Activated CD4-positive, alpha-beta T cell treated with anti-CD3 and anti-CD28 coated beads, Interleukin-2, amount 50 U/mL, for 24 hours (primary cell): ENCODE results near the gene PIK3R6.
"Not testable (repeated sequence)": the region's sequence is repeated elsewhere in the genome, so short reads cannot be mapped to it uniquely, and the experiment has no call there.

Source experiments
- DNase-seq, 2 donors: peaks; one replicate each; pipeline ENCODE4 v3.0.0-alpha.2; 2020; ENCODE audit warnings: low read depth in 1 of 2, low spot score in 1 of 2

PIK3R6 gene

GRCh38 chr17:8873801-8874715, 6.6 kb upstream of the PIK3R6 start:
- DNase-seq: no peak

GRCh38 chr17:8872705-8873435, 5.4 kb upstream of the PIK3R6 start:
- no peak for DNase-seq

- no peak for DNase-seq
Measured at GRCh38 chr17:8872036-8872704, 4.7 kb upstream of the PIK3R6 start.

GRCh38 chr17:8871081-8871581, 3.7 kb upstream of the PIK3R6 start:
- DNase-seq: no peak

GRCh38 chr17:8870406-8871040, 3.0 kb upstream of the PIK3R6 start:
- DNase-seq: no peak

GRCh38 chr17:8869114-8869815, 1.8 kb upstream of the PIK3R6 start:
- no peak for DNase-seq

- DNase-seq: no peak
Measured at GRCh38 chr17:8868529-8868951, 1.1 kb upstream of the PIK3R6 start.

GRCh38 chr17:8868092-8868491, 618 bp upstream of the PIK3R6 start:
- no peak for DNase-seq

GRCh38 chr17:8865811-8866210, 1.7 kb downstream of the PIK3R6 start:
- DNase-seq: no peak

GRCh38 chr17:8865385-8865784, 2.1 kb downstream of the PIK3R6 start:
- no peak for DNase-seq

GRCh38 chr17:8862213-8863056, 5.0 kb downstream of the PIK3R6 start:
- DNase-seq: no peak

GRCh38 chr17:8861495-8862181, 5.8 kb downstream of the PIK3R6 start:
- DNase-seq: no peak

GRCh38 chr17:8859804-8860430, 7.6 kb downstream of the PIK3R6 start:
- DNase-seq: no peak

- DNase-seq: no peak
Measured at GRCh38 chr17:8859027-8859803, 8.3 kb downstream of the PIK3R6 start.

- no peak for DNase-seq
Measured at GRCh38 chr17:8857919-8858318, 9.6 kb downstream of the PIK3R6 start.

GRCh38 chr17:8856869-8857575, 10.5 kb downstream of the PIK3R6 start:
- DNase-seq: no peak

- DNase-seq: not testable (repeated sequence)
Measured at GRCh38 chr17:8856205-8856603, 11.3 kb downstream of the PIK3R6 start.
